Measurements from ENCODE around the gene FLNC.

FLNC gene

GRCh38 chr7:128800567-128800966, 29.6 kb upstream of the FLNC start:
- in situ Hi-C loops (cut with MboI; ENCODE audit: low sequenced_read_pairs): no loop called here

- in situ Hi-C loops (cut with MboI; ENCODE audit: low sequenced_read_pairs): no loop called here
Measured at GRCh38 chr7:128801003-128801402, 29.2 kb upstream of the FLNC start.

- in situ Hi-C loops (cut with MboI; ENCODE audit: low sequenced_read_pairs): no loop called here
Measured at GRCh38 chr7:128801667-128802418, 28.4 kb upstream of the FLNC start.

- in situ Hi-C loops (cut with MboI; ENCODE audit: low sequenced_read_pairs): no loop called here
Measured at GRCh38 chr7:128804484-128804883, 25.7 kb upstream of the FLNC start.

- in situ Hi-C loops (cut with MboI; ENCODE audit: low sequenced_read_pairs): no loop called here
Measured at GRCh38 chr7:128805225-128805624, 25.0 kb upstream of the FLNC start.

GRCh38 chr7:128807191-128807590, 23.0 kb upstream of the FLNC start:
- in situ Hi-C loops (cut with MboI; ENCODE audit: low sequenced_read_pairs): no loop called here

- in situ Hi-C loops (cut with MboI; ENCODE audit: low sequenced_read_pairs): no loop called here
Measured at GRCh38 chr7:128809363-128809762, 20.8 kb upstream of the FLNC start.

- in situ Hi-C loops (cut with MboI; ENCODE audit: low sequenced_read_pairs): no loop called here
Measured at GRCh38 chr7:128810473-128810872, 19.7 kb upstream of the FLNC start.

- in situ Hi-C loops (cut with MboI; ENCODE audit: low sequenced_read_pairs): no loop called here
Measured at GRCh38 chr7:128810997-128811396, 19.2 kb upstream of the FLNC start.

GRCh38 chr7:128811631-128812430, 18.4 kb upstream of the FLNC start:
- in situ Hi-C loops (cut with MboI; ENCODE audit: low sequenced_read_pairs): no loop called here

- in situ Hi-C loops (cut with MboI; ENCODE audit: low sequenced_read_pairs): no loop called here
Measured at GRCh38 chr7:128812514-128813168, 17.6 kb upstream of the FLNC start.

- in situ Hi-C loops (cut with MboI; ENCODE audit: low sequenced_read_pairs): no loop called here
Measured at GRCh38 chr7:128814499-128814898, 15.7 kb upstream of the FLNC start.

- in situ Hi-C loops (cut with MboI; ENCODE audit: low sequenced_read_pairs): no loop called here
Measured at GRCh38 chr7:128815289-128815942, 14.8 kb upstream of the FLNC start.

GRCh38 chr7:128818694-128819093, 11.5 kb upstream of the FLNC start:
- in situ Hi-C loops (cut with MboI; ENCODE audit: low sequenced_read_pairs): no loop called here

GRCh38 chr7:128821724-128822123, 8.5 kb upstream of the FLNC start:
- in situ Hi-C loops (cut with MboI; ENCODE audit: low sequenced_read_pairs): no loop called here

GRCh38 chr7:128826512-128826911, 3.7 kb upstream of the FLNC start:
- in situ Hi-C loops (cut with MboI; ENCODE audit: low sequenced_read_pairs): no loop called here

GRCh38 chr7:128826916-128827247, 3.3 kb upstream of the FLNC start:
- in situ Hi-C loops (cut with MboI; ENCODE audit: low sequenced_read_pairs): no loop called here

- in situ Hi-C loops (cut with MboI; ENCODE audit: low sequenced_read_pairs): no loop called here
Measured at GRCh38 chr7:128827248-128827958, 2.8 kb upstream of the FLNC start.

- in situ Hi-C loops (cut with MboI; ENCODE audit: low sequenced_read_pairs): no loop called here
Measured at GRCh38 chr7:128827971-128828711, 2.1 kb upstream of the FLNC start.

Data from hTERT RPE-1 (cell line).